ENCODE results near the gene TOX2. TPM values are rescaled to one million over a fixed set of nuclear protein-coding genes. Genes with fewer than 3 reads are reported as not detected.

TOX2 gene
- total RNA-seq, 1 experiment from 2014 or later: 85.4 TPM

DNA sequence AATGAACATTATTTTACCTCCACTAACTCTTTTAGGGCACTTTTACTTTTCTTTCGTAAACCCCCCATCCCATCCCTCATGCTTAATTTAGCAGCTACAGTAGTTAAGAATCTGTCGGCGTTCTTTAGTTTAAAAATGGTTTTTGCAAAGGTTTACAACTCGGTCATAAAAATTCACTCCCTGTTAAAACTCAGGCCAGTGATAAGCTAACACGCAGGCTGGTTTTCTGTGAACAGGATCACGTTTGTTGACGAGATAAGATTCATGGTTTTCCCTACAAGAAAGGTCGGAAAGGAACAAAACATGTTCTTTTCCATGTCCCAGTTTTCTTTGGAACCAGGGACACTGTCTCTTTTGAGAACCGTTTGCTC is 101.1 kb downstream of the TOX2 start:
- Histone ChIP-seq H3K27ac (ENCODE audit: low read length) (peak overlapping the region; percentile 91; the same call in 1 of the 2 replicates), H3K9me3 (ENCODE audit: control insufficient read depth, insufficient read depth, low read depth, low read length) (no peaks in the 10 kb centered on the region), H3K27me3 (ENCODE audit: control insufficient read depth, insufficient read depth, low read length) (no peaks in the 10 kb centered on the region), H3K36me3 (ENCODE audit: control insufficient read depth, insufficient read depth, low read length) (no peaks in the 10 kb centered on the region), H3K4me1 (ENCODE audit: control insufficient read depth, insufficient read depth, low read length) (peaks cover 54% of the 10 kb centered on the region), H3K4me3 (ENCODE audit: low read depth in 2 of 2, low read length in 2 of 2) (no peak overlapping the region)
- in situ Hi-C loops (cut with HindIII; ENCODE audit: low pct_unique_long_range_greater_than_20kb, low sequenced_read_pairs) (no loop called here), intact Hi-C loops (cut with micrococcal nuclease; ENCODE audit: unreplicated experiment) (no loop called here)
- no peak for DNase-seq (ENCODE audit: low read depth, low spot score)
- CTCF ChIA-PET: no interaction called here
- BruUV-seq (replicated peaks): no TSS peak
- POLR2A ChIA-PET: no interaction called here
- TF ChIP-seq POLR2AphosphoS5 (IDR thresholded peaks at IDR 0.05; ENCODE audit: low read depth, low read length) (no peak), SIN3A (IDR thresholded peaks at IDR 0.05; ENCODE audit: borderline replicate concordance, insufficient read depth, low read depth, low read length) (no peak), TCF7L2 (IDR thresholded peaks at IDR 0.05; ENCODE audit: low read depth, low read length) (no peak)
- TF ChIP-seq, protein P1, sequence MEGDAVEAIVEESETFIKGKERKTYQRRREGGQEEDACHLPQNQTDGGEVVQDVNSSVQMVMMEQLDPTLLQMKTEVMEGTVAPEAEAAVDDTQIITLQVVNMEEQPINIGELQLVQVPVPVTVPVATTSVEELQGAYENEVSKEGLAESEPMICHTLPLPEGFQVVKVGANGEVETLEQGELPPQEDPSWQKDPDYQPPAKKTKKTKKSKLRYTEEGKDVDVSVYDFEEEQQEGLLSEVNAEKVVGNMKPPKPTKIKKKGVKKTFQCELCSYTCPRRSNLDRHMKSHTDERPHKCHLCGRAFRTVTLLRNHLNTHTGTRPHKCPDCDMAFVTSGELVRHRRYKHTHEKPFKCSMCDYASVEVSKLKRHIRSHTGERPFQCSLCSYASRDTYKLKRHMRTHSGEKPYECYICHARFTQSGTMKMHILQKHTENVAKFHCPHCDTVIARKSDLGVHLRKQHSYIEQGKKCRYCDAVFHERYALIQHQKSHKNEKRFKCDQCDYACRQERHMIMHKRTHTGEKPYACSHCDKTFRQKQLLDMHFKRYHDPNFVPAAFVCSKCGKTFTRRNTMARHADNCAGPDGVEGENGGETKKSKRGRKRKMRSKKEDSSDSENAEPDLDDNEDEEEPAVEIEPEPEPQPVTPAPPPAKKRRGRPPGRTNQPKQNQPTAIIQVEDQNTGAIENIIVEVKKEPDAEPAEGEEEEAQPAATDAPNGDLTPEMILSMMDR (IDR thresholded peaks at IDR 0.05): no peak
- TF ChIP-seq, protein P2, sequence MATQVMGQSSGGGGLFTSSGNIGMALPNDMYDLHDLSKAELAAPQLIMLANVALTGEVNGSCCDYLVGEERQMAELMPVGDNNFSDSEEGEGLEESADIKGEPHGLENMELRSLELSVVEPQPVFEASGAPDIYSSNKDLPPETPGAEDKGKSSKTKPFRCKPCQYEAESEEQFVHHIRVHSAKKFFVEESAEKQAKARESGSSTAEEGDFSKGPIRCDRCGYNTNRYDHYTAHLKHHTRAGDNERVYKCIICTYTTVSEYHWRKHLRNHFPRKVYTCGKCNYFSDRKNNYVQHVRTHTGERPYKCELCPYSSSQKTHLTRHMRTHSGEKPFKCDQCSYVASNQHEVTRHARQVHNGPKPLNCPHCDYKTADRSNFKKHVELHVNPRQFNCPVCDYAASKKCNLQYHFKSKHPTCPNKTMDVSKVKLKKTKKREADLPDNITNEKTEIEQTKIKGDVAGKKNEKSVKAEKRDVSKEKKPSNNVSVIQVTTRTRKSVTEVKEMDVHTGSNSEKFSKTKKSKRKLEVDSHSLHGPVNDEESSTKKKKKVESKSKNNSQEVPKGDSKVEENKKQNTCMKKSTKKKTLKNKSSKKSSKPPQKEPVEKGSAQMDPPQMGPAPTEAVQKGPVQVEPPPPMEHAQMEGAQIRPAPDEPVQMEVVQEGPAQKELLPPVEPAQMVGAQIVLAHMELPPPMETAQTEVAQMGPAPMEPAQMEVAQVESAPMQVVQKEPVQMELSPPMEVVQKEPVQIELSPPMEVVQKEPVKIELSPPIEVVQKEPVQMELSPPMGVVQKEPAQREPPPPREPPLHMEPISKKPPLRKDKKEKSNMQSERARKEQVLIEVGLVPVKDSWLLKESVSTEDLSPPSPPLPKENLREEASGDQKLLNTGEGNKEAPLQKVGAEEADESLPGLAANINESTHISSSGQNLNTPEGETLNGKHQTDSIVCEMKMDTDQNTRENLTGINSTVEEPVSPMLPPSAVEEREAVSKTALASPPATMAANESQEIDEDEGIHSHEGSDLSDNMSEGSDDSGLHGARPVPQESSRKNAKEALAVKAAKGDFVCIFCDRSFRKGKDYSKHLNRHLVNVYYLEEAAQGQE (IDR thresholded peaks at IDR 0.05; ENCODE audit: insufficient read depth in 1 of 2, low read depth in 2 of 2, low read length in 1 of 2): no peak
- no peak for ATAC-seq

DNA sequence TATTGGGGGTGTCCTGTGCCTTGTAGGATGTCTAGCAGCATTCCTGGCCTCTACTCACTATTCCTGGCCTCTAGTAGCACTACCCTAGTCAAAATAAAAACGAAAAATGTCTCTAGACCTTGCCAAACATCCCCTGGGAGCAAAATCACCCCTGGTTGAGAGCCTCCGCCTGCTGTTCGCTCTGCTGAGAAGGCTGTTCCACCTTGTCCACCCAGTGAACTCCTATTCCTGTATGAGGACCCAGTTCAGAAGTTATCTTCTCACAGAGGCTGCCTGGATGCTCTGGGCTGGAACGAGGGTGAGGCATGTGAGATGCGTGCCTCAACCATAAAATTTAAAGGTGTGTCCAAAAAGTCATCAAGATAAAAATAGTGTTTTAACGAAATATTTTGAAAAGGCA is 101.9 kb downstream of the TOX2 start:
- peaks cover 56% of the 10 kb centered on the region for H3K4me1 ChIP-seq (ENCODE audit: control insufficient read depth, insufficient read depth, low read length)
- H3K27ac ChIP-seq (ENCODE audit: low read length): peak overlapping the region; percentile 91
- no TSS peak for BruUV-seq (replicated peaks)
- H3K27me3 ChIP-seq (ENCODE audit: control insufficient read depth, insufficient read depth, low read length): no peaks in the 10 kb centered on the region
- ChIA-PET POLR2A (no interaction called here), CTCF (no interaction called here)
- TF ChIP-seq SIN3A (IDR thresholded peaks at IDR 0.05; ENCODE audit: borderline replicate concordance, insufficient read depth, low read depth, low read length): no peak
- TF ChIP-seq, protein P2 (IDR thresholded peaks at IDR 0.05; ENCODE audit: insufficient read depth in 1 of 2, low read depth in 2 of 2, low read length in 1 of 2): no peak
- no peak for TF ChIP-seq POLR2AphosphoS5 (IDR thresholded peaks at IDR 0.05; ENCODE audit: low read depth, low read length)
- TF ChIP-seq, protein P1 (IDR thresholded peaks at IDR 0.05): no peak
- TF ChIP-seq TCF7L2 (IDR thresholded peaks at IDR 0.05; ENCODE audit: low read depth, low read length): no peak
- intact Hi-C loops (cut with micrococcal nuclease; ENCODE audit: unreplicated experiment): no loop called here
- no peaks in the 10 kb centered on the region for H3K9me3 ChIP-seq (ENCODE audit: control insufficient read depth, insufficient read depth, low read depth, low read length)
- ATAC-seq: no peak
- DNase-seq (ENCODE audit: low read depth, low spot score): no peak
- H3K4me3 ChIP-seq (ENCODE audit: low read depth in 2 of 2, low read length in 2 of 2): no peak overlapping the region
- H3K36me3 ChIP-seq (ENCODE audit: control insufficient read depth, insufficient read depth, low read length): no peaks in the 10 kb centered on the region
- in situ Hi-C loops (cut with HindIII; ENCODE audit: low pct_unique_long_range_greater_than_20kb, low sequenced_read_pairs): no loop called here

All from Panc1 (cell line).